GM06990 (cell line): Measurements from ENCODE around the gene SLC29A4.
"Not testable (repeated sequence)": the region's sequence is repeated elsewhere in the genome, so short reads cannot be mapped to it uniquely, and the experiment has no call there.

Experiments used
- DNase-seq: peaks from one replicate; pipeline ENCODE4 v3.0.0-alpha.2; 2011; ENCODE audit not compliant: insufficient read length; ENCODE audit errors: extremely low read depth
- H3K27me3 ChIP-seq: replicated peaks from 2 replicates; pipeline ENCODE4 v1.6.0; 2011; ENCODE audit warnings: low read length; ENCODE audit not compliant: control insufficient read depth, insufficient read depth
- H3K36me3 ChIP-seq: 2 replicates; pipeline ENCODE4 v1.5.1; 2011; ENCODE audit warnings: low read length; ENCODE audit not compliant: control insufficient read depth, insufficient read depth
- H3K4me3 ChIP-seq: replicated peaks from 2 replicates; pipeline ENCODE4 v1.5.1; 2011; ENCODE audit warnings: low read depth, mild to moderate bottlenecking, control low read depth, low read length
- TF ChIP-seq, protein P1 (sequence below): IDR thresholded peaks from 2 replicates; pipeline ENCODE4 v1.5.1; 2011; ENCODE audit warnings: low read length, control low read depth, mild to moderate bottlenecking, inconsistent platforms; ENCODE audit not compliant: insufficient read depth, poor library complexity, severe bottlenecking

The SLC29A4 gene

DNA sequence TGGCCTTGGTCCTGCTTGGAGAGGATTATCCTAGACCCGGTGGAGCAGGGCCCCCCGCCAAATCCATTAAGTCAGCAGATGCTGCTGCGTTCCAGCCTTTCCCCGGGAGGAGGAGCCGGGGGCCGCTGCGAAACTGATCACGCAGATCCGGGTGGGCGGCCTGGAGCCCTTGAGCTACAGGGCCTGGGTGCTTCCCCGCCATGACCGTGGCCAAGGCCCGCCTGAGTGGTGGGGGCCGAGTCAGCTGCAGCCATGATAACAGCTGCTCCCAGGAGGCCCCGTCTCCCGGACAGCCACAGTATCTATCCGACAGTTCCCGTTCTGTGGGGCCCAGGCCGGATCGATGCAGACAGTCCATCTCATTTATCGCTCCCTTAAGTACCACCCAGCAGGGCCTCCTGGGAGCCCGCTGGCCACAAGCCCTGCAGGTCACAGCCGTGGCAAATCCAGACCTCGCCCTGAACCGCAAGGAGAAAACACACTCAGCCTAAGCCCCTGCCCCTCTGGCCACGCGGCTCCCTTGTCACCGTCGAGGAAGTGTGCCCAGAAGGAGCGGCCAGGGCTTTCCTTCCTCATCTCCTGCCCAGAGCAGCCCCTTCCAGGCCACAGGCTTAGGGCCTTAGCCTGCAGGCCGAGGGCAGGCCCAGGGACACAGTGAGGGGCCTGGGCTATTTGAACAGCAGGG lies 34.4 kb upstream of the SLC29A4 start:
- TF ChIP-seq, protein P1, sequence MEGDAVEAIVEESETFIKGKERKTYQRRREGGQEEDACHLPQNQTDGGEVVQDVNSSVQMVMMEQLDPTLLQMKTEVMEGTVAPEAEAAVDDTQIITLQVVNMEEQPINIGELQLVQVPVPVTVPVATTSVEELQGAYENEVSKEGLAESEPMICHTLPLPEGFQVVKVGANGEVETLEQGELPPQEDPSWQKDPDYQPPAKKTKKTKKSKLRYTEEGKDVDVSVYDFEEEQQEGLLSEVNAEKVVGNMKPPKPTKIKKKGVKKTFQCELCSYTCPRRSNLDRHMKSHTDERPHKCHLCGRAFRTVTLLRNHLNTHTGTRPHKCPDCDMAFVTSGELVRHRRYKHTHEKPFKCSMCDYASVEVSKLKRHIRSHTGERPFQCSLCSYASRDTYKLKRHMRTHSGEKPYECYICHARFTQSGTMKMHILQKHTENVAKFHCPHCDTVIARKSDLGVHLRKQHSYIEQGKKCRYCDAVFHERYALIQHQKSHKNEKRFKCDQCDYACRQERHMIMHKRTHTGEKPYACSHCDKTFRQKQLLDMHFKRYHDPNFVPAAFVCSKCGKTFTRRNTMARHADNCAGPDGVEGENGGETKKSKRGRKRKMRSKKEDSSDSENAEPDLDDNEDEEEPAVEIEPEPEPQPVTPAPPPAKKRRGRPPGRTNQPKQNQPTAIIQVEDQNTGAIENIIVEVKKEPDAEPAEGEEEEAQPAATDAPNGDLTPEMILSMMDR, result no peak
- no peak for DNase-seq
- H3K36me3 ChIP-seq, result no peaks in the 10 kb centered on the region
- no peaks in the 10 kb centered on the region for H3K27me3 ChIP-seq
- no peak overlapping the region for H3K4me3 ChIP-seq

DNA sequence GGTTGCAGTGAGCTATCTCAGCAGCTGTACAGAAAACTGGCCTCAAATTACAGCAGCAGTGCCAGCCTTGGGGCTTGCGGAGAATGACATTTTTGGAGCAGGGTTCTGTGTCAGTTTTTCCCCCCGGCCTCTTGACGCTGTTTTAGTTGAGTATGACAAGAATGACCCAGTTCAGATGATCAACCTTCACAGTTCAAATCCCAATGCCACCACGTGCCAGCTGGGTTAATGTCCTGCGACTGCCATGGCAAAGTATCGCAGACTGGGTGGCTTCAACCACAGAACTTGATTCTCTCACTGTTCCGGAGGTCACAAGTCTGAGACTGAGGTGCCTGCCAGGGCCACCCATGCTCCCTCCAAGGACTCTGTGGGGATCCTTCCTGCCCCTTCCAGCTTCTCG lies 32.0 kb upstream of the SLC29A4 start:
- DNase-seq, H3K36me3 ChIP-seq: not testable (repeated sequence)

DNA sequence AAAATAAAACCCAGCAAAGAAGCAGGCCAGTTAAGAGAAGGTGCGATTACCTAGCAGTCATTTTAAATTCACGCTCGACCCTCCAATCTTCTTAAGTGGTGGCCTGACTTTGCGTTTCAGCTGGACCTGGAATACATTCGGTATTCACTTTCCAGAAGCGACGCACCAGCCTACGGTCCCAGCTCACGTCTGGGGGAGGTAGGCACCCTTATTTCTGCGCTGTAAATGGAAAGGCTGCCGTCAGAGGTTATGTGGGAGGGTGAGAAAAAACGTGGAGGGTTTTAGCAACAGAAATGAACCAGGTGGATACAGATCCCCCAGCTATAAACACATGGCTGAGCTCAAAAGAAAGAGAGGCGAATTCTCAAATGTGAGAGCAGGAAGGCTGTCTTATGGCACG lies 29.2 kb upstream of the SLC29A4 start:
- H3K27me3 ChIP-seq, H3K4me3 ChIP-seq, H3K36me3 ChIP-seq, DNase-seq: not testable (repeated sequence)

More for the DNA sequence above, 32.0 kb upstream of the SLC29A4 start:
- not testable (repeated sequence) for H3K4me3 ChIP-seq, H3K27me3 ChIP-seq

DNA sequence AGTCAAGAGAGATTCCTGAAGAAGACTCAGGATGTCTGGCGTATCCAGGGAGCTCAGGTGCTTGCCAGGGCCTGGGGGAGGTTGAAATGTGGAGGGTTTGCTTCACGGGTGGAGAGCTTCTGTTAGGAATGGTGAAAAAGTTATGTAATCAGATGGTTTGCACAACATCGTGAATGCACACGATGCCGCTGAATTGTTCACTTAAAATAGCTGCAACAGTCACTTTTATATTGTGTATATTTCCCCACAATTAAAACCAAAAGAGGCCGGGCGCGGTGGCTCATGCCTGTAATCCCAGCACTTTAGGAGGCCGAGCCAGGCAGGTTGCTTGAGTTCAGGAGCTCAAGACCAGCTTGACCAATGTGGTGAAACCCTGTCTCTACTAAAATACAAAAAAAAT lies 28.4 kb upstream of the SLC29A4 start:
- not testable (repeated sequence) for H3K4me3 ChIP-seq, DNase-seq, H3K27me3 ChIP-seq, H3K36me3 ChIP-seq

DNA sequence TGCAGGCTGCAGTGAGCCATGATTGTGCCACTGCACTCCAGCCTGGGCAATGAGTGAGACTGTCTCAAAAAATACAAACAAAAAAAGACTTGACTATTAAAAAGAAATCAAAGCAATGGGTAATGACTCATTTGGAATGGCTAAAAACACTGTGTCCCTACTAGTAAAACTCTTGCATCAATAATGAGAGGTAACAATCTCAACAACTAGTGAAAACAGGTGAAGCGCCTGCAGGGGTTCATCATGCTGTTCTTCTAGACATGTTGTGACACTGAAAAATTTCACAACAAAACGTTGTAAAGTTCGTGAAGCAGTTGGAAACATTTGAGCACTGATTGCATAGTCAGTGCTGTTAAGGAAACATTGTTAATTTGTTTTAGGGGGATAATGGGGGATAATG lies 26.9 kb upstream of the SLC29A4 start:
- TF ChIP-seq, protein P1, result no peak
- H3K4me3 ChIP-seq, result no peak overlapping the region
- no peaks in the 10 kb centered on the region for H3K36me3 ChIP-seq
- no peaks in the 10 kb centered on the region for H3K27me3 ChIP-seq
- DNase-seq, result no peak

DNA sequence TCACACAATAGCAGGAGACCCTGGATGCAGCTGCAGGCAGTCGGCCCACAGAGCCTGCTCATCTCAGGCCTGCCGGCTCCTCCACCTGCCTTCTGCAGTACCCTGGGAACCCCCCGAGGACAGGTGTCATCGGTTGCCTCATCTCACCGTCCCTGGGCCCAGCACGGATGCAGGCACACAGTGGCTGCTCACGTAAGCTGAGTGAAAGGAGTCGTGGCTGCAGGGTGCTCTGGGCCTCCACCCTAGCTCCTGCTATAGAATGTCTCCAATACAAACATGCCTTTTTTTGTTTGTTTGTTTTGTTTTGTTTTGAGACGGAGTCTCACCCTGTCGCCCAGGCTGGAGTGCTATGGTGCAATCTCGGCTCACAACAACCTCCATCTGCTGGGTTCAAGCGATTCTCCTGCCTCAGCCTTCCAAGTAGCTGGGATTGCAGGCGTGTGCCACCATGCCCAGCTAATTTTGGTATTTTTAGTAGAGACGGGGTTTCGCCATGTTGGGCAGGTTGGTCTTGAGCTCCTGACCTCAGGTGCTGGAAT lies 22.1 kb upstream of the SLC29A4 start:
- not testable (repeated sequence) for DNase-seq, H3K36me3 ChIP-seq, H3K27me3 ChIP-seq, H3K4me3 ChIP-seq

DNA sequence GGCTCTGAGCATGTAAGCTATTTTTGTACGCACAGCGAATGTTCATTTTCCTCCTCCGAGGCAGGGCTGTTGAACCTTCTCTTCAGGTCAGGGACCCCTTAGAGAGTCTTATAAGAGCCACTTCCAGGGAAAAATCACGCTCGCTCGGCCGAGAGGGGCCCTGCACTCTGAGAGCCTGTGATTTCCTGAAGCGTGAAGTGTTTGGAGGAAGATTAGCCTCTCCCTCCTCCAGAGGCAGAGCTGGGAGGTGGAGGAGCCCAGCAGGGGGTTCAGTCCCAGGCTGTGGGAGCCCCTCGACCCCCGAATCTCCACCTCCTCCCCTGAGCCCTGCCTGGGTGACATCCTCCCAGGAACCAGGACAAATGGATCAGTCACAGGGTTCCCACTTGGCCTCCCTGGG lies 19.7 kb upstream of the SLC29A4 start:
- H3K36me3 ChIP-seq, DNase-seq, H3K4me3 ChIP-seq, H3K27me3 ChIP-seq: not testable (repeated sequence)

DNA sequence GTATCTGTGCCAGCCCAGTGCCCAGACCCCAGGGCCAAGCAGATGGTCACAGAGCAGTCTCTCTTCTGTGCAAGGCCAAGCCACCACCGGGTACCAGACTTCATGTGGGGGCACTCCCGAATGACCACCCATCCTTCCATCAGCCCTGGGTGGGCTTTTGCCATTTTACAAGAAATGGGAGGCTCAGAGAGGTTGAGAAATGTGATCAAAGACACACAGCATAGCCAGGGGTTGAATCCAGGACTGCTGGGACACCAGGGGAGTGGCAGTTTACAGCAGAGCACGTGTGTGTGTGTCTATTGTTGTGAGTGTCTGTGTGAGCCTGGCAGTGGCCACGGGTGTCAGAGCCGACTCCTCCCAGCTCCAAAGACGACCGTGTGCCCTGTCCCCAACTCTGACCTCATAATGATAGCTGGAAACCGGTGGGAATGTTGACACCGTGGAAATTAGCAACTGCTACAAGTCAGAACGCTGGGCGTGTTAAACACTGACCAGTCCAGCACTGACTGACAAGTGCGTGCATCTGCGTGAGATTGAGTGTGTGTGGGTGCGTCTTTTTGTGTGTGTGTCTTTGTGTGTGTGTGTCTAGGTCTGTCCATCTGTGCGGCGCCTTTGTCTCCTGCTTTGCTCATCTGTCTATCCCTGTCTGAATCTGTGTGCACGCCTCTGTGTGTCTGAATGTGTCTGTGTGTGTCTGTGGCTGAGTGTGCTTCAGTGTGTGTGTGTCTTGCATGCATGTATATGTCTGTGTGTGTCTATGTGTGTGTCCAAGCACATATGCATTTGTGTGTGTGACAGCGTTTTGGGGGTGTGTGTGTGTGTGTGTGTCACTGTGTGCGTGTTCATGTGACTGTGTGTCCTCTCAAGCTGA lies 17.2 kb upstream of the SLC29A4 start:
- no peak for DNase-seq
- H3K27me3 ChIP-seq, result no peaks in the 10 kb centered on the region
- TF ChIP-seq, protein P1, result no peak

More for the DNA sequence above, 17.2 kb upstream of the SLC29A4 start:
- Histone ChIP-seq H3K36me3 (no peaks in the 10 kb centered on the region), H3K4me3 (no peak overlapping the region)
